PFSK-1 (cell line): ENCODE results near the gene PLEKHM3.

Experiments used
- POLR2AphosphoS5 ChIP-seq: IDR thresholded peaks from 2 replicates; pipeline ENCODE4 v1.6.1; 2012; ENCODE audit warnings: low read depth, mild to moderate bottlenecking, control low read depth, low read length, moderate library complexity
- REST ChIP-seq, 2 experiments: IDR thresholded peaks; 2 replicates each; pipeline versions ENCODE4 v1.6.1 to v1.8.0; 2011 to 2012; ENCODE audit warnings: low read depth in 2 of 2, low read length in 2 of 2, control low read depth in 1 of 2, inconsistent platforms in 1 of 2, mild to moderate bottlenecking in 1 of 2, moderate library complexity in 1 of 2; ENCODE audit not compliant: insufficient read depth in 1 of 2

GRCh38 chr2:208069186-208069585 is 43.9 kb upstream of the PLEKHM3 start:
- no peak for TF ChIP-seq POLR2AphosphoS5
- TF ChIP-seq REST (IDR thresholded peaks at IDR 0.05; ENCODE audit: insufficient read depth in 1 of 2, low read depth in 2 of 2, low read length in 2 of 2), result no peak
